OCI-M1 (cell line): Measurements from ENCODE around the gene TCEAL8.
"Not testable (repeated sequence)": the region's sequence is repeated elsewhere in the genome, so short reads cannot be mapped to it uniquely, and the experiment has no call there.

Experiments used
- DNase-seq: peaks from one replicate; lab custom pipeline; 2025; lab: John Stamatoyannopoulos, UW

TCEAL8 gene

GRCh38 chrX:103254921-103255493 lies at the start of gene TCEAL8:
TCEAL8 (minus strand) TSS chrX:103255155; CDS start chrX:103253979, 1,176 bp downstream.
- DNase-seq = peak; percentile 90

GRCh38 chrX:103304705-103305104 lies 49.8 kb upstream of the TCEAL8 start:
- DNase-seq = no peak

GRCh38 chrX:103293118-103293517 lies 38.2 kb upstream of the TCEAL8 start:
- DNase-seq = no peak

- no peak for DNase-seq
Observed at GRCh38 chrX:103279624-103280023, 24.7 kb upstream of the TCEAL8 start.

- no peak for DNase-seq
Observed at GRCh38 chrX:103276581-103277002, 21.6 kb upstream of the TCEAL8 start, which contains the start of gene TCEAL5. TCEAL5 (minus strand) TSS chrX:103276750; CDS start chrX:103274563, 2,187 bp downstream.

GRCh38 chrX:103275947-103276567 lies 21.1 kb upstream of the TCEAL8 start:
- DNase-seq = no peak

- no peak for DNase-seq
Observed at GRCh38 chrX:103274284-103274683, 19.3 kb upstream of the TCEAL8 start.

- DNase-seq = no peak
Observed at GRCh38 chrX:103258275-103258674, 3.3 kb upstream of the TCEAL8 start.

- DNase-seq = no peak
Observed at GRCh38 chrX:103256651-103257050, 1.7 kb upstream of the TCEAL8 start.

- DNase-seq = peak; percentile 65
Observed at GRCh38 chrX:103254171-103254824, 657 bp downstream of the TCEAL8 start.

- peak; percentile 59 for DNase-seq
Observed at GRCh38 chrX:103253608-103254007, 1.3 kb downstream of the TCEAL8 start.

GRCh38 chrX:103250977-103251376 lies 4.0 kb downstream of the TCEAL8 start:
- DNase-seq = no peak

- DNase-seq = no peak
Observed at GRCh38 chrX:103249805-103250204, 5.2 kb downstream of the TCEAL8 start.

- DNase-seq = peak; percentile 70
Observed at GRCh38 chrX:103248553-103248952, 6.4 kb downstream of the TCEAL8 start.

GRCh38 chrX:103240155-103240554 lies 14.8 kb downstream of the TCEAL8 start:
- no peak for DNase-seq

GRCh38 chrX:103236296-103236695 lies 18.7 kb downstream of the TCEAL8 start:
- DNase-seq = no peak

GRCh38 chrX:103235608-103236007 lies 19.3 kb downstream of the TCEAL8 start:
- peak; percentile 79 for DNase-seq

GRCh38 chrX:103234869-103235268 lies 20.1 kb downstream of the TCEAL8 start:
- no peak for DNase-seq

- DNase-seq = peak; percentile 23
Observed at GRCh38 chrX:103233263-103233662, 21.7 kb downstream of the TCEAL8 start.

- DNase-seq = not testable (repeated sequence)
Observed at GRCh38 chrX:103225918-103226317, 29.0 kb downstream of the TCEAL8 start.

- DNase-seq = no peak
Observed at GRCh38 chrX:103220511-103221323, 34.2 kb downstream of the TCEAL8 start.

GRCh38 chrX:103215425-103215991 lies 39.4 kb downstream of the TCEAL8 start:
- DNase-seq = peak; percentile 71
